HCT116 (cell line): ENCODE results near the gene CACNG8. TPM values are rescaled to one million over a fixed set of nuclear protein-coding genes. Genes with fewer than 3 reads are reported as not detected.

Experiments
- ATAC-seq: fragments of 200-7000 bp; cut with Tn5 transposase; 2 replicates; pipeline ENCODE4 v1.9.1; 2020; ENCODE audit warnings: mild to moderate bottlenecking, moderate library complexity
- BruUV-seq: library from RNA; stranded (reverse); fragments of 400-500 nt; replicated peaks from 2 replicates; lab custom pipeline; 2021; lab: Mats Ljungman, UMichigan
- CTCF ChIA-PET: fragments of 300-600 bp; sonication (Branson Sonifier 250); formaldehyde crosslinking; loops from one replicate; lab custom pipeline; 2021; ENCODE audit warnings: antibody characterized with exemption; lab: Charles Lee
- POLR2A ChIA-PET: fragments of 300-600, 350-600 bp; sonication (Branson Sonifier 250); formaldehyde crosslinking; loops from one replicate; lab custom pipeline; 2021; ENCODE audit warnings: antibody characterized with exemption; lab: Charles Lee
- RAD21 ChIA-PET, 2 experiments: fragments of 300-600 bp; sonication (Branson Sonifier 250); formaldehyde crosslinking; loops; one replicate each; lab custom pipeline; 2023; ENCODE audit warnings: low total read pairs in 2 of 2; ENCODE audit not compliant: uncharacterized antibody in 2 of 2, unreplicated experiment in 2 of 2, low non-redundant PET in 1 of 2; lab: Charles Lee
- DNase-seq: peaks from one replicate; pipeline ENCODE4 v3.0.0-alpha.2; 2010; ENCODE audit warnings: low read depth, low spot score
- H2AFZ ChIP-seq: fragments of 200-600 bp; shearing (Covaris generic), sonication (generic); 2 replicates; pipeline ENCODE4 v1.6.1; 2017; ENCODE audit warnings: low read depth, mixed run types, mixed read lengths, antibody characterized with exemption, low read length; ENCODE audit not compliant: poor library complexity, severe bottlenecking
- H3K27ac ChIP-seq: 2 replicates; pipeline ENCODE4 v1.5.1; 2012; ENCODE audit warnings: low read depth, low read length
- H3K27me3 ChIP-seq: fragments of 200-600 bp; sonication (generic); 2 replicates; pipeline ENCODE4 v1.6.1; 2016; ENCODE audit warnings: mixed run types, low read length, mixed read lengths; ENCODE audit not compliant: insufficient read depth
- H3K36me3 ChIP-seq, 2 experiments: fragments of 200-500 bp in 1 of 2; fragments of 200-600 bp in 1 of 2; sonication (Bioruptor generic) in 1 of 2; sonication (generic) in 1 of 2; 2 replicates each; pipeline versions ENCODE4 v1.5.1 to v1.6.1; 2014 to 2016; ENCODE audit warnings: low read length in 2 of 2, inconsistent platforms in 1 of 2, mixed read lengths in 1 of 2, mixed run types in 1 of 2; ENCODE audit not compliant: insufficient read depth in 2 of 2, control insufficient read depth in 1 of 2
- H3K4me1 ChIP-seq, 2 experiments: fragments of 200-600 bp in 1 of 2; sonication (generic) in 1 of 2; 2 replicates each; pipeline versions ENCODE4 v1.5.1 to v1.6.1; 2012 to 2017; ENCODE audit warnings: low read length in 2 of 2, inconsistent platforms in 1 of 2, mild to moderate bottlenecking in 1 of 2, mixed read lengths in 1 of 2, mixed run types in 1 of 2, moderate library complexity in 1 of 2; ENCODE audit not compliant: insufficient read depth in 2 of 2, control insufficient read depth in 1 of 2
- H3K4me2 ChIP-seq: fragments of 200-600 bp; sonication (generic); 2 replicates; pipeline ENCODE4 v1.6.1; 2017; ENCODE audit warnings: mixed run types, low read length, mixed read lengths
- H3K4me3 ChIP-seq, 2 experiments: fragments of 200-600 bp in 1 of 2; sonication (generic) in 1 of 2; replicated peaks in 1 of 2; 2 replicates each; pipeline ENCODE4 v1.5.1; 2011 to 2016; ENCODE audit warnings: low read length in 2 of 2, control low read depth in 1 of 2, low read depth in 1 of 2, mild to moderate bottlenecking in 1 of 2, mixed read lengths in 1 of 2, mixed run types in 1 of 2
- H3K79me2 ChIP-seq: fragments of 200-600 bp; sonication (generic); 2 replicates; pipeline ENCODE4 v1.6.1; 2017; ENCODE audit warnings: mild to moderate bottlenecking, mixed run types, low read length, moderate library complexity, mixed read lengths; ENCODE audit not compliant: insufficient read depth
- H3K9ac ChIP-seq: fragments of 200-600 bp; sonication (generic); 2 replicates; pipeline ENCODE4 v1.6.1; 2016; ENCODE audit warnings: low read length, mixed read lengths
- H3K9me2 ChIP-seq: fragments of 200-600 bp; sonication (generic), shearing (Covaris generic); 2 replicates; pipeline ENCODE4 v1.6.1; 2017; ENCODE audit warnings: mixed run types, mild to moderate bottlenecking, moderate library complexity; ENCODE audit not compliant: insufficient read depth
- H3K9me3 ChIP-seq, 2 experiments: fragments of 200-500 bp in 1 of 2; fragments of 200-600 bp in 1 of 2; sonication (Bioruptor generic) in 1 of 2; sonication (generic) in 1 of 2; 2 replicates each; pipeline ENCODE4 v1.6.1; 2014 to 2017; ENCODE audit warnings: low read length in 2 of 2, mixed read lengths in 2 of 2, inconsistent platforms in 1 of 2, low read depth in 1 of 2, mild to moderate bottlenecking in 1 of 2, mixed run types in 1 of 2, moderate library complexity in 1 of 2; ENCODE audit not compliant: control insufficient read depth in 1 of 2, insufficient read depth in 1 of 2
- H4K20me1 ChIP-seq: fragments of 200-600 bp; sonication (generic), shearing (Covaris generic); 2 replicates; pipeline ENCODE4 v1.6.1; 2017; ENCODE audit warnings: mixed run types, mild to moderate bottlenecking, moderate library complexity; ENCODE audit not compliant: insufficient read depth
- ATF3 ChIP-seq: IDR thresholded peaks from 2 replicates; pipeline ENCODE4 v1.6.1; 2012
- CBX3 ChIP-seq: IDR thresholded peaks from 2 replicates; pipeline ENCODE4 v1.6.1; 2012; ENCODE audit warnings: low read depth
- CEBPB ChIP-seq: IDR thresholded peaks from 2 replicates; pipeline ENCODE4 v1.6.1; 2012; ENCODE audit warnings: low read depth
- EZH2 ChIP-seq: fragments of 200-600 bp; sonication (generic); IDR thresholded peaks from 2 replicates; pipeline ENCODE4 v1.6.1; 2017; ENCODE audit warnings: antibody characterized with exemption, mixed run types
- EZH2phosphoT487 ChIP-seq: fragments of 200-600 bp; IDR thresholded peaks from 2 replicates; pipeline ENCODE4 v1.6.1; 2018; ENCODE audit warnings: antibody characterized with exemption, borderline replicate concordance
- JUND ChIP-seq: IDR thresholded peaks from 2 replicates; pipeline ENCODE4 v1.6.1; 2012
- POLR2A ChIP-seq: IDR thresholded peaks from 2 replicates; pipeline ENCODE4 v1.7.0; 2011; ENCODE audit warnings: borderline replicate concordance; ENCODE audit not compliant: insufficient read depth, insufficient read length; ENCODE audit errors: extremely low read depth
- POLR2AphosphoS5 ChIP-seq: IDR thresholded peaks from 2 replicates; pipeline ENCODE4 v1.6.1; 2011; ENCODE audit warnings: mild to moderate bottlenecking, low read depth, low read length, moderate library complexity
- REST ChIP-seq: IDR thresholded peaks from 2 replicates; pipeline ENCODE4 v1.6.1; 2012; ENCODE audit warnings: low read depth
- SIN3A ChIP-seq: IDR thresholded peaks from 2 replicates; pipeline ENCODE4 v1.6.1; 2012; ENCODE audit warnings: low read depth
- SRF ChIP-seq: IDR thresholded peaks from 2 replicates; pipeline ENCODE4 v1.6.1; 2012; ENCODE audit warnings: low read depth
- TCF7L2 ChIP-seq: IDR thresholded peaks from 2 replicates; pipeline ENCODE4 v1.7.0; 2011; ENCODE audit warnings: borderline replicate concordance, inconsistent platforms; ENCODE audit not compliant: insufficient read depth, insufficient read length; ENCODE audit errors: extremely low read depth
- ZFX ChIP-seq: fragments of 450-650 bp; IDR thresholded peaks from 2 replicates; pipeline ENCODE4 v1.6.1; 2017
- ZNF274 ChIP-seq: fragments of 200-500 bp; sonication (Bioruptor generic); IDR thresholded peaks from 2 replicates; pipeline ENCODE4 v1.6.1; 2014; ENCODE audit warnings: mild to moderate bottlenecking, low read depth, low read length, inconsistent platforms
- intact Hi-C: fragments of 100-400 bp; cut with micrococcal nuclease; formaldehyde crosslinking; loops from 2 replicates; pipeline ENCODE4 v1.10.0; 2022
- total RNA-seq: library from RNA; stranded (reverse); gene quantifications from one replicate; pipeline ENCODE4 v1.2.1, GENCODE V29; 2021; ENCODE audit not compliant: unreplicated experiment

Gene CACNG8
- total RNA-seq, 1 experiment from 2014 or later: 0.93 TPM

GRCh38 chr19:53994811-53995210, 32.1 kb downstream of the CACNG8 start:
- Histone ChIP-seq H3K36me3 (no peaks in the 10 kb centered on the region), H3K27ac (no peak overlapping the region), H3K9me2 (no peaks in the 10 kb centered on the region), H3K27me3 (no peaks in the 10 kb centered on the region), H3K9me3 (no peaks in the 10 kb centered on the region), H2AFZ (no peak overlapping the region), H3K4me3 (no peak overlapping the region), H4K20me1 (no peaks in the 10 kb centered on the region), H3K4me2 (peak overlapping the region; percentile 21; the same call in 1 of the 2 replicates), H3K79me2 (no peaks in the 10 kb centered on the region), H3K4me1 (peaks cover 0 to 14% of the 10 kb centered on the region in 2 experiments; a peak in 1 of 4 replicates), H3K9ac (no peak overlapping the region)
- TF ChIP-seq POLR2A (no peak), EZH2 (no peak), ATF3 (no peak), ZNF274 (no peak), SIN3A (no peak), ZFX (no peak), CEBPB (no peak), CBX3 (no peak), EZH2phosphoT487 (no peak), TCF7L2 (no peak), REST (no peak), POLR2AphosphoS5 (no peak), JUND (no peak), SRF (no peak)
- CTCF ChIA-PET: interaction anchor here (0.9 kb wide), 1 partner anchor 15 kb away, joined by 4 read pairs; no protein-coding TSS in a partner anchor
- intact Hi-C loops: no loop called here
- ATAC-seq (no peak), DNase-seq (no peak)
- BruUV-seq: no TSS peak
- RAD21 ChIA-PET: no interaction called here
- POLR2A ChIA-PET: no interaction called here
